Mucosa of stomach (tissue), 1 donor: ENCODE measurements around the gene SPNS3.

Experiments
- H3K27me3 ChIP-seq: one replicate; pipeline ENCODE4 v1.7.0; 2013; ENCODE audit warnings: mild to moderate bottlenecking, low read length; ENCODE audit not compliant: control insufficient read depth, insufficient read depth
- H3K36me3 ChIP-seq: one replicate; pipeline ENCODE4 v1.7.0; 2013; ENCODE audit warnings: low read length; ENCODE audit not compliant: control insufficient read depth, insufficient read depth
- H3K4me1 ChIP-seq: one replicate; pipeline ENCODE4 v1.7.0; 2013; ENCODE audit warnings: mild to moderate bottlenecking, low read length; ENCODE audit not compliant: control insufficient read depth, insufficient read depth
- H3K4me3 ChIP-seq: one replicate; pipeline ENCODE4 v1.7.0; 2013; ENCODE audit warnings: low read length
- H3K9ac ChIP-seq: one replicate; pipeline ENCODE4 v1.7.0; 2013; ENCODE audit warnings: mild to moderate bottlenecking, low read length, moderate library complexity
- H3K9me3 ChIP-seq: one replicate; pipeline ENCODE4 v1.7.0; 2013; ENCODE audit warnings: mild to moderate bottlenecking, low read length, moderate library complexity; ENCODE audit not compliant: control insufficient read depth
- donor health status: Pancreatic carcinoma.

The SPNS3 gene

DNA sequence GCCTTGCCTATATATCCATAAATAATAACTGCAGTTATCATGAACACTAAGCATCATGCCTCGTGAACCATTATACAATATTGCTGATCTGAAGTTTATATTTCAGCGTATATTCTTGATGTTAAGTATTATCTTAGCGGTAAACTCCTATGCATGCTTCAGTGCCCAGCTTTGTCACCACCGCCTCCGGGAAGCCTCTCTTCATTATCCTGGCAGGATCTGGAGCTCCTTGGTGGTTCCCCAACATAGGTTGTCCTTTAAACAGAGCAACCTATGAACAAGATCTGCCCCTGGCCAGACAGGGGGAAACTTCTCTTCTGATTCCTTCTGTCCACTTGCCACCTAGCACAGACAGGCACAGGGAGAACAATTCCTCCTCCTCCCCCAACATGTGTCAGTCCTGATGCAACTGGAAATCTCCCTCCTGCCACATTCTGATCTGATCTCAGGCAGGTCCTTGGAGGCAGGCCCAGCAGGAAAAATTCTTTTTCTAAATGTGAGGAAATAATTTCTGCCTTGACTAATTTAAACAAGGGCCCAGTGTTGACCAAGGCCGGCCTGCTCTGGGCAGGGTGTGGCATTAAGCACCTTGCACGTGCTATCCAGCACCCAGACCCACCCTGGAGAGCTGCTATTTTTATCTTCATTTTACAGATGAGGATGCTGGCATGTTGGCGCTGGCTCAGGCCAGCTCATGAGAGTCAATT, 87.3 kb downstream of the SPNS3 start:
- Histone ChIP-seq H3K4me1 (peaks cover 43% of the 10 kb centered on the region), H3K27me3 (no peaks in the 10 kb centered on the region), H3K36me3 (no peaks in the 10 kb centered on the region), H3K4me3 (no peak overlapping the region), H3K9me3 (no peaks in the 10 kb centered on the region), H3K9ac (no peak overlapping the region)

GRCh38 chr17:4522661-4523060, 88.9 kb downstream of the SPNS3 start:
- Histone ChIP-seq H3K27me3 (no peaks in the 10 kb centered on the region), H3K9me3 (no peaks in the 10 kb centered on the region), H3K4me1 (peaks cover 43% of the 10 kb centered on the region), H3K9ac (no peak overlapping the region), H3K36me3 (no peaks in the 10 kb centered on the region), H3K4me3 (no peak overlapping the region)

DNA sequence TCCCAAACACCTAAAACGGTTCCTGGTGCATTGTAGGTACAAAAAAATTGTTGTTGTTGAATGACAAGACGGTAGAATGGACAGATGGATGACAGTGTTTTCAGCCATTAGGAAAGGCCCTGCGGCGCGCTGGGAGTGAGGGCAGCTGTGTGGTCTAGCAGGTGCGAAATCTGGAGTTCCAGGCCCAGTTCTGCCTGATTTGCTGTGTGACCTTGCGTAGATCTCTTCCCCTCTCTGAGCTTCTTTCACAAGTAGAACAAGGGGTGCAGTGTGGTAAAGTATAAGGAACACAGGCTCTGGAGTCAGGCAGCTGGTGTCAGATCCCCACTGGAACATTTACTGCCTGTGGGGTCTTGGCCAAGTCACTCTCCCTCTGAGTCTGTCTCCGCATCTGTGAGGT, 90.2 kb downstream of the SPNS3 start:
- Histone ChIP-seq H3K9ac (no peak overlapping the region), H3K9me3 (no peaks in the 10 kb centered on the region), H3K36me3 (no peaks in the 10 kb centered on the region), H3K4me3 (no peak overlapping the region), H3K4me1 (peaks cover 39% of the 10 kb centered on the region), H3K27me3 (no peaks in the 10 kb centered on the region)

GRCh38 chr17:4525691-4526397, 92.1 kb downstream of the SPNS3 start:
- Histone ChIP-seq H3K9ac (no peak overlapping the region), H3K9me3 (no peaks in the 10 kb centered on the region), H3K36me3 (no peaks in the 10 kb centered on the region), H3K27me3 (no peaks in the 10 kb centered on the region), H3K4me3 (no peak overlapping the region), H3K4me1 (peaks cover 20% of the 10 kb centered on the region)

GRCh38 chr17:4527134-4527533, 93.4 kb downstream of the SPNS3 start:
- H3K36me3 ChIP-seq, result no peaks in the 10 kb centered on the region
- H3K9ac ChIP-seq, result no peak overlapping the region
- peaks cover 8% of the 10 kb centered on the region for H3K4me1 ChIP-seq
- no peaks in the 10 kb centered on the region for H3K9me3 ChIP-seq
- H3K4me3 ChIP-seq, result no peak overlapping the region
- H3K27me3 ChIP-seq, result no peaks in the 10 kb centered on the region

DNA sequence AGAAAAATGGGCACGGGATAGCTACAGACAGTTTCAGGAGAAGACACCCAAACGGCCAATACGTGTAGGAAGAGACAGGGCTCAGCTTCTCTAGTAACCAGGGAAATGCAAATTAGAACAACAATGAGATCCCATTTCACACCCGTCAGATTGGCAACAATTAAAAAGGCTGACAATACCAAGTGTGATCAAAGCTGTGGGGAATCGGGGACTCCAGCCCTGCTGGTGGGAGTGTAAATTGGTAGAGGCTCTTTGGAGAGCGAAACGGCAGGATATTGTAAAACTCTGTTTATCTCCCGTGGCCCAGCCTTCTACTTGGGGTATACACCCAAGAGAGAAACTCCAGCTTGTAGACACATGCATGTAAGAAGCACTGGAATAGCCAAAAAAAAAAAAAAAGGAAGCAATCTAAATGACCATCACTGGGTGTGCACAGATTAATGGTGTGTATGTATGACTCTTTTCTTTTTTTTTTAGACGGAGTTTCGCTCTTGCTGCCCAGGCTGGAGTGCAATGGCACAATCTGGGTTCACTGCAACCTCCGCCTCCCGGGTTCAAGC, 93.9 kb downstream of the SPNS3 start:
- Histone ChIP-seq H3K36me3 (no peaks in the 10 kb centered on the region), H3K4me1 (peaks cover 2% of the 10 kb centered on the region), H3K9ac (no peak overlapping the region), H3K4me3 (no peak overlapping the region), H3K9me3 (no peaks in the 10 kb centered on the region), H3K27me3 (no peaks in the 10 kb centered on the region)

GRCh38 chr17:4529533-4530152, 95.9 kb downstream of the SPNS3 start:
- H3K9me3 ChIP-seq, result no peaks in the 10 kb centered on the region
- H3K9ac ChIP-seq, result no peak overlapping the region
- H3K4me3 ChIP-seq, result no peak overlapping the region
- H3K4me1 ChIP-seq, result peaks cover 16% of the 10 kb centered on the region
- no peaks in the 10 kb centered on the region for H3K27me3 ChIP-seq
- H3K36me3 ChIP-seq, result no peaks in the 10 kb centered on the region

DNA sequence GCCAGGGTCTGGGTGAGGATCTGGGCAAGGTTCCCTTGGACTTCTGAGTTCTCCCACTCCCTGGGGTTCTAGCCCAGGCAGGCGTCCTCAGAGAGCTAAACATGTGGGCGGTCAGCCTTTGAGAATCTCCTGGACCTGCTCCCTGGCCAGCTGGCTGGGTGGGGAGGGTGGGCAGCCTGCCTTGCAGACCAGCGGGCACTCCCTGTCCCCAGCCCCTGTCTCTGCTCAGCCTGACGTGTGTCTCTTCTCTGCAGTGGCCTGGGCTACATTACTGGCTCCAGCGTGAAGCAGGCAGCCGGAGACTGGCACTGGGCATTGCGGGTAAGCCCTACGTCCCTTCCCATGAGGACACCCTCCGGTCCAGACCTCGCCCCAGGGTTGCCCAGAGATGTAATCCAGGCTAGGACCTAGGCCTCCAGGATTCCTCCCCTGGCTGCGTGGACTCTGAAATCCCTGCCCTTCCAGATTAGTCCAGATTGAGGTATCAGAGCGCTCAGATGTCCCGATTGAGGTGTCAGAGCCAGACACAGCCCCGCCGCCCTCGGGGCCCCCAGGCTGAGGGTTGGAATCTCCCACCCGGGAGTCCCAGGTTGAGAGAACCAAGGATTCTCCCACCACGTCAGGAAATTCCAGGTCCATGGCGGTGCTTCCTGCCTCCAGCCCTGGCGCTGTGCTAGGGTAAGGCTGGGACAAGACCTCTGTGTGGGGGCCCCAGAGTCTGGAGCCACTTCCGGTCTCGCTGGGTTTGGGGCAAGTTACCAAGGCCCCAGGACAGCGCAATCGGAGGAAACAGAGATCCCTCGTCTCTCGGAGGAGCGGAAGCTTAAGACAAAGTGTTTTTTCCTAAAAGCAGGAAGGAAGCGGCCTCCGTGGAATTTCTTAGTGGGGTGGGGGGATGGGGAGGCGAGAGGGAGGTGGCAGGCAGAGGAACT, 97.3 kb downstream of the SPNS3 start:
- Histone ChIP-seq H3K4me3 (no peak overlapping the region), H3K9me3 (no peaks in the 10 kb centered on the region), H3K4me1 (peaks cover 22% of the 10 kb centered on the region), H3K36me3 (no peaks in the 10 kb centered on the region), H3K27me3 (no peaks in the 10 kb centered on the region), H3K9ac (no peak overlapping the region)

DNA sequence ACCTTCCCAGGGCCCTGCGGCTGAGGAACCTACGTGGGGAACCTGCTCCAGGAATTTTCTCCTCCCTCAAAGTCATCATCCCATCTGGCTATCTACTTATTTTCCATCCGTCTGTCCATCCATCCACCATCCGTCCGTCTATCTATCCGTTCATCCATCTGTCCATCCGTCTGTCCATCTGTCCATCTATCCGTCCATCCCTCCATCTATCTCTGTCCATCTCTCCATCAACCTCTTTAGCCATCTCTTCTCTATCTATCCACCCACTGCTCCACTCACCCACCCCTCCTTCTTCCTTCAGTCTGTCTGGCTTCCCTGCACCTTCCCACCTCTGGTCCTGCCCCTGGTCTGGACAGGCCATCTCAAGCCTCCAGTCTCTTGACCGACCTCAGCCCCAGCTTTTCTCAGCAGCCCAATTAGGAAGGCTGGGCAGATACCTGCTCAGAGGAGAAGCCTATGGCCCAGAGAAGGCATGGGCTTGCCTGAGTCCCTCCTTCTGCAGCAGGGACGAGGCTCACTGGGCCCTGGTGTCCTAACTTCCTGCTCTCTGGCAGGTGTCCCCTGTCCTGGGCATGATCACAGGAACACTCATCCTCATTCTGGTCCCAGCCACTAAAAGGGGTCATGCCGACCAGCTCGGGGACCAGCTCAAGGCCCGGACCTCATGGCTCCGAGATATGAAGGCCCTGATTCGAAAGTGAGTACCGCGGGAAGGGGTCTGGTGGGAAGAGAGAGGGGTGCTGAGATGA, 98.4 kb downstream of the SPNS3 start:
- Histone ChIP-seq H3K9me3 (no peaks in the 10 kb centered on the region), H3K4me3 (no peak overlapping the region), H3K4me1 (peaks cover 33% of the 10 kb centered on the region), H3K27me3 (no peaks in the 10 kb centered on the region), H3K9ac (no peak overlapping the region), H3K36me3 (no peaks in the 10 kb centered on the region)

DNA sequence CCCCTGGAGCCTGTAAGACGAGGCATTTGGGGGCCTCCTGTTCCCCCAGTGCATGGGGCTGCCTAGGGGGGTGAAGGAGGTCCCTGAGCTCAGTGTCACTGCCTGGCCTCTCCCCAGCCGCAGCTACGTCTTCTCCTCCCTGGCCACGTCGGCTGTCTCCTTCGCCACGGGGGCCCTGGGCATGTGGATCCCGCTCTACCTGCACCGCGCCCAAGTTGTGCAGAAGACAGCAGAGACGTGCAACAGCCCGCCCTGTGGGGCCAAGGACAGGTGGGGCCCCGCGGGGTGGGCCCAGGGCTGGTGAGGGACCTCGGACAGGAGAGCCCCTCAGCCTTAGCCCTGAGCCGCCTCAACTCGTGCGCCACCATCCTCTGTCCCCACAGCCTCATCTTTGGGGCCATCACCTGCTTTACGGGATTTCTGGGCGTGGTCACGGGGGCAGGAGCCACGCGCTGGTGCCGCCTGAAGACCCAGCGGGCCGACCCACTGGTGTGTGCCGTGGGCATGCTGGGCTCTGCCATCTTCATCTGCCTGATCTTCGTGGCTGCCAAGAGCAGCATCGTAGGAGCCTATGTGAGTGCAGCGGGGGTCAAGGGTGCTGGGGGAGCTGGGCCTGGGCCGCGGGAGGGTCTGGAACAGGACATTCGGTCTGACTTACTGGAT, 99.3 kb downstream of the SPNS3 start:
- Histone ChIP-seq H3K4me1 (peaks cover 35% of the 10 kb centered on the region), H3K9ac (no peak overlapping the region), H3K4me3 (no peak overlapping the region), H3K27me3 (no peaks in the 10 kb centered on the region), H3K36me3 (no peaks in the 10 kb centered on the region), H3K9me3 (no peaks in the 10 kb centered on the region)
